ENCODE measurements around the gene TYK2. TPM values are rescaled to one million over a fixed set of nuclear protein-coding genes. Genes with fewer than 3 reads are reported as not detected.

Gene TYK2
- total and polyA plus RNA-seq, 2 of the 13 experiments (the other 11 are each of a cell fraction or from before 2014, with no cell fraction given), result 38.8 to 60.1 TPM

DNA sequence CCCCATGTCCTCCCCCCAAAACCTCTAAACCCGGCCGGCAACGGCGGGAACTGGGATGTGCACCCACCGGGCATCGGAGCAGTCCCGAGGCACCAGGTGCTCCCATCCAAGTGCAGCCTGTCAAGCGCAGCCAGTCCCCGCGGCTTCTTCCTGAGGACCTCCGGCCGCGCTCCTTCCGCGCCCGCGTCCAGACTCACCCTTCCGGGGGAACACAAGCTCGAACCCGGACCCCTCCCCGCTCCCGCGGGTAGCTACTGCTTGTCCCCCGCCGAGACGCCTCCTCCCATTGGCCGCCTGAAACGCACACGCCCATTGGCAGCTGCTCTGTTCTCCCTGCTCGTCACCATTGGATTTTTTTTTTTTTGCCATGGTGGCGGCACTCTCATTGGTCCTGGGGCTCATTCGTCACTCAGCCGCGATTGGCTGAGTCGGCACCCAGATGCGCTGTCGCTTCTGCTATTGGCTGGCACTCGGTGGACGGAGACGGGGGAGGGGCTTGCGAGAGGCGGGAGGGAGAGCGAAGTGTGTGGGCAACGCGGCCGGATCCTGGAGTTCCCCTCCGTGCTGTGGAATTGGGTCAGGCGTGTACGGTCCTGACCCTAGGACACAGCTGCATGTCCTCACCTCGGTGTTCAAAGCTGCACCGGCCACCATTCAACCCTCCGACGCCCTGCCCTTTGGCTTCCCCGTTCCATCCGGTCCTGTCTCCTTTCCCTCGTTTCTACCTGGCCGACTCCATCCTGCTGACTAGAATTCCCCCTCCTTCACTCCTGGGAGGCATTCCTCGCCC lies at the start of gene TYK2 (continued):
- TF ChIP-seq HDAC1 (CRISPR knock-in tag; IDR thresholded peaks at IDR 0.05) (peak; percentile 80), ZNF569 (CRISPR knock-in tag; IDR thresholded peaks at IDR 0.05; ENCODE audit: borderline replicate concordance) (no peak), YEATS2 (CRISPR knock-in tag; IDR thresholded peaks at IDR 0.05; ENCODE audit: borderline replicate concordance) (peak; percentile 90), FOXJ3 (CRISPR knock-in tag; IDR thresholded peaks at IDR 0.05; ENCODE audit: borderline replicate concordance) (no peak), PAX8 (CRISPR knock-in tag; IDR thresholded peaks at IDR 0.05; ENCODE audit: borderline replicate concordance) (no peak; the same call in 1 of the 2 replicates), ZNF709 (CRISPR knock-in tag; IDR thresholded peaks at IDR 0.05) (peak; percentile 51; the same call in 1 of the 2 replicates), ZNF792 (CRISPR knock-in tag; IDR thresholded peaks at IDR 0.05) (peak; percentile 25; the same call in 1 of the 2 replicates), ZNF772 (CRISPR knock-in tag; IDR thresholded peaks at IDR 0.05) (0 out of 2 replicates have a peak, but pooled peaks have one; percentile 16), TOE1 (CRISPR knock-in tag; IDR thresholded peaks at IDR 0.05) (0 out of 2 replicates have a peak, but pooled peaks have one; percentile 30), SALL1 (CRISPR knock-in tag; IDR thresholded peaks at IDR 0.05) (no peak; the same call in 1 of the 2 replicates), ZMYM2 (CRISPR knock-in tag; IDR thresholded peaks at IDR 0.05) (peak; percentile 76; the same call in 1 of the 2 replicates), AGO2 (optimal IDR thresholded peaks at IDR 0.05; ENCODE audit: low read depth, low read length) (peak; percentile 18), ZNF746 (CRISPR knock-in tag; IDR thresholded peaks at IDR 0.05) (no peak), GLI4 (CRISPR knock-in tag; IDR thresholded peaks at IDR 0.05; ENCODE audit: borderline replicate concordance) (no peak), AGO1 (IDR thresholded peaks at IDR 0.05; ENCODE audit: low read depth, low read length, poor library complexity, severe bottlenecking) (peak; percentile 80)
- TF ChIP-seq, protein P1, sequence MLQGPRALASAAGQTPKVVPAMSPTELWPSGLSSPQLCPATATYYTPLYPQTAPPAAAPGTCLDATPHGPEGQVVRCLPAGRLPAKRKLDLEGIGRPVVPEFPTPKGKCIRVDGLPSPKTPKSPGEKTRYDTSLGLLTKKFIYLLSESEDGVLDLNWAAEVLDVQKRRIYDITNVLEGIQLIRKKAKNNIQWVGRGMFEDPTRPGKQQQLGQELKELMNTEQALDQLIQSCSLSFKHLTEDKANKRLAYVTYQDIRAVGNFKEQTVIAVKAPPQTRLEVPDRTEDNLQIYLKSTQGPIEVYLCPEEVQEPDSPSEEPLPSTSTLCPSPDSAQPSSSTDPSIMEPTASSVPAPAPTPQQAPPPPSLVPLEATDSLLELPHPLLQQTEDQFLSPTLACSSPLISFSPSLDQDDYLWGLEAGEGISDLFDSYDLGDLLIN (CRISPR knock-in tag; IDR thresholded peaks at IDR 0.05; ENCODE audit: borderline replicate concordance), result peak; percentile 47; the same call in 1 of the 2 replicates
- TF ChIP-seq, protein P2, sequence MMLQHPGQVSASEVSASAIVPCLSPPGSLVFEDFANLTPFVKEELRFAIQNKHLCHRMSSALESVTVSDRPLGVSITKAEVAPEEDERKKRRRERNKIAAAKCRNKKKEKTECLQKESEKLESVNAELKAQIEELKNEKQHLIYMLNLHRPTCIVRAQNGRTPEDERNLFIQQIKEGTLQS (CRISPR knock-in tag; IDR thresholded peaks at IDR 0.05), result no peak
- TF ChIP-seq, protein P3, sequence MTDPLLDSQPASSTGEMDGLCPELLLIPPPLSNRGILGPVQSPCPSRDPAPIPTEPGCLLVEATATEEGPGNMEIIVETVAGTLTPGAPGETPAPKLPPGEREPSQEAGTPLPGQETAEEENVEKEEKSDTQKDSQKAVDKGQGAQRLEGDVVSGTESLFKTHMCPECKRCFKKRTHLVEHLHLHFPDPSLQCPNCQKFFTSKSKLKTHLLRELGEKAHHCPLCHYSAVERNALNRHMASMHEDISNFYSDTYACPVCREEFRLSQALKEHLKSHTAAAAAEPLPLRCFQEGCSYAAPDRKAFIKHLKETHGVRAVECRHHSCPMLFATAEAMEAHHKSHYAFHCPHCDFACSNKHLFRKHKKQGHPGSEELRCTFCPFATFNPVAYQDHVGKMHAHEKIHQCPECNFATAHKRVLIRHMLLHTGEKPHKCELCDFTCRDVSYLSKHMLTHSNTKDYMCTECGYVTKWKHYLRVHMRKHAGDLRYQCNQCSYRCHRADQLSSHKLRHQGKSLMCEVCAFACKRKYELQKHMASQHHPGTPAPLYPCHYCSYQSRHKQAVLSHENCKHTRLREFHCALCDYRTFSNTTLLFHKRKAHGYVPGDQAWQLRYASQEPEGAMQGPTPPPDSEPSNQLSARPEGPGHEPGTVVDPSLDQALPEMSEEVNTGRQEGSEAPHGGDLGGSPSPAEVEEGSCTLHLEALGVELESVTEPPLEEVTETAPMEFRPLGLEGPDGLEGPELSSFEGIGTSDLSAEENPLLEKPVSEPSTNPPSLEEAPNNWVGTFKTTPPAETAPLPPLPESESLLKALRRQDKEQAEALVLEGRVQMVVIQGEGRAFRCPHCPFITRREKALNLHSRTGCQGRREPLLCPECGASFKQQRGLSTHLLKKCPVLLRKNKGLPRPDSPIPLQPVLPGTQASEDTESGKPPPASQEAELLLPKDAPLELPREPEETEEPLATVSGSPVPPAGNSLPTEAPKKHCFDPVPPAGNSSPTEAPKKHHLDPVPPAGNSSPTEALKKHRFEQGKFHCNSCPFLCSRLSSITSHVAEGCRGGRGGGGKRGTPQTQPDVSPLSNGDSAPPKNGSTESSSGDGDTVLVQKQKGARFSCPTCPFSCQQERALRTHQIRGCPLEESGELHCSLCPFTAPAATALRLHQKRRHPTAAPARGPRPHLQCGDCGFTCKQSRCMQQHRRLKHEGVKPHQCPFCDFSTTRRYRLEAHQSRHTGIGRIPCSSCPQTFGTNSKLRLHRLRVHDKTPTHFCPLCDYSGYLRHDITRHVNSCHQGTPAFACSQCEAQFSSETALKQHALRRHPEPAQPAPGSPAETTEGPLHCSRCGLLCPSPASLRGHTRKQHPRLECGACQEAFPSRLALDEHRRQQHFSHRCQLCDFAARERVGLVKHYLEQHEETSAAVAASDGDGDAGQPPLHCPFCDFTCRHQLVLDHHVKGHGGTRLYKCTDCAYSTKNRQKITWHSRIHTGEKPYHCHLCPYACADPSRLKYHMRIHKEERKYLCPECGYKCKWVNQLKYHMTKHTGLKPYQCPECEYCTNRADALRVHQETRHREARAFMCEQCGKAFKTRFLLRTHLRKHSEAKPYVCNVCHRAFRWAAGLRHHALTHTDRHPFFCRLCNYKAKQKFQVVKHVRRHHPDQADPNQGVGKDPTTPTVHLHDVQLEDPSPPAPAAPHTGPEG (CRISPR knock-in tag; IDR thresholded peaks at IDR 0.05), result 0 out of 2 replicates have a peak, but pooled peaks have one; percentile 23
- TF ChIP-seq, protein P4, sequence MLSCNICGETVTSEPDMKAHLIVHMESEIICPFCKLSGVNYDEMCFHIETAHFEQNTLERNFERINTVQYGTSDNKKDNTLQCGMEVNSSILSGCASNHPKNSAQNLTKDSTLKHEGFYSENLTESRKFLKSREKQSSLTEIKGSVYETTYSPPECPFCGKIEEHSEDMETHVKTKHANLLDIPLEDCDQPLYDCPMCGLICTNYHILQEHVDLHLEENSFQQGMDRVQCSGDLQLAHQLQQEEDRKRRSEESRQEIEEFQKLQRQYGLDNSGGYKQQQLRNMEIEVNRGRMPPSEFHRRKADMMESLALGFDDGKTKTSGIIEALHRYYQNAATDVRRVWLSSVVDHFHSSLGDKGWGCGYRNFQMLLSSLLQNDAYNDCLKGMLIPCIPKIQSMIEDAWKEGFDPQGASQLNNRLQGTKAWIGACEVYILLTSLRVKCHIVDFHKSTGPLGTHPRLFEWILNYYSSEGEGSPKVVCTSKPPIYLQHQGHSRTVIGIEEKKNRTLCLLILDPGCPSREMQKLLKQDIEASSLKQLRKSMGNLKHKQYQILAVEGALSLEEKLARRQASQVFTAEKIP (CRISPR knock-in tag; IDR thresholded peaks at IDR 0.05; ENCODE audit: borderline replicate concordance), result no peak
